Activated CD4-positive, alpha-beta memory T cell treated with anti-CD3 and anti-CD28 coated beads for 36 hours (primary cell): Measurements from ENCODE around the gene LRRC47. TPM values are rescaled to one million over a fixed set of nuclear protein-coding genes. Genes with fewer than 3 reads are reported as not detected.
A peak's percentile ranks its signal among the peaks of the same experiment; 100 is the strongest.
"Not testable (repeated sequence)": the region's sequence is repeated elsewhere in the genome, so short reads cannot be mapped to it uniquely, and the experiment has no call there.

Experiments
- CTCF ChIA-PET: fragments of 350-600 bp; sonication (Branson Sonifier 250); formaldehyde crosslinking; loops from one replicate; lab custom pipeline; 2021; ENCODE audit warnings: antibody characterized with exemption, inconsistent platforms; lab: Charles Lee
- POLR2A ChIA-PET: fragments of 350-600 bp; sonication (Branson Sonifier 250); formaldehyde crosslinking; loops from one replicate; lab custom pipeline; 2021; ENCODE audit warnings: antibody characterized with exemption; lab: Charles Lee
- DNase-seq: peaks from one replicate; pipeline ENCODE4 v3.0.0-alpha.2; 2020
- H3K27ac Mint-ChIP-seq: one replicate; pipeline ENCODE4 v1.8.0; 2021; ENCODE audit warnings: mixed read lengths
- H3K27me3 Mint-ChIP-seq: one replicate; pipeline ENCODE4 v1.8.0; 2021; ENCODE audit warnings: mixed read lengths
- H3K36me3 Mint-ChIP-seq: one replicate; pipeline ENCODE4 v1.8.0; 2021; ENCODE audit warnings: mixed read lengths
- H3K4me1 Mint-ChIP-seq: one replicate; pipeline ENCODE4 v1.8.0; 2021; ENCODE audit warnings: low read depth, mixed read lengths
- H3K4me3 Mint-ChIP-seq: one replicate; pipeline ENCODE4 v1.8.0; 2021; ENCODE audit warnings: mild to moderate bottlenecking, mixed read lengths
- H3K9me3 Mint-ChIP-seq: one replicate; pipeline ENCODE4 v1.8.0; 2021; ENCODE audit warnings: mixed read lengths
- intact Hi-C: fragments of 100-400 bp; cut with micrococcal nuclease; formaldehyde crosslinking; loops from one replicate; pipeline ENCODE4 v1.15.1; 2023
- total RNA-seq, 2 experiments: library from RNA; stranded (reverse); gene quantifications; one replicate each; pipeline ENCODE4 v1.2.3, GENCODE V29; 2021

The LRRC47 gene
- total RNA-seq, 2 experiments from 2014 or later, result 26.1 to 29.2 TPM

DNA sequence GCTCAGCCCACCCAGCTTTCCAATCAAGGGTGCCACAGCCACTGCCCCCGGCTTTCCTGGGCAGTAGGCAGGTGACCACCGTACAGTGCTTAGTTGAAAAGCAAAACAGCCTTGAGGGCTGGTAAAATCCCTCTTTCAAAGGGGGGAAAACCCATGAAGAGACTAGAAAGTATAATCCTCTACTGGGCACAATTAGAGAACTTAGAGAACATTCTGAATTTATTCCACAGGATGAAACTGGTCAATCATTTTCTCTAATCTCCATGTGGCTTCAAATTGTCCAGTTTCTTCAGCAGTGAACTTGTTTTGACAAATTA lies 15.3 kb upstream of the LRRC47 start:
- H3K36me3 Mint-ChIP-seq, result peaks cover 7% of the 10 kb centered on the region
- intact Hi-C loops, result no loop called here
- H3K4me3 Mint-ChIP-seq, result no peak overlapping the region
- ChIA-PET POLR2A (no interaction called here), CTCF (no interaction called here)
- H3K27ac Mint-ChIP-seq, result no peak overlapping the region
- DNase-seq, result no peak
- no peaks in the 10 kb centered on the region for H3K27me3 Mint-ChIP-seq
- no peaks in the 10 kb centered on the region for H3K4me1 Mint-ChIP-seq
- peaks cover 2% of the 10 kb centered on the region for H3K9me3 Mint-ChIP-seq

DNA sequence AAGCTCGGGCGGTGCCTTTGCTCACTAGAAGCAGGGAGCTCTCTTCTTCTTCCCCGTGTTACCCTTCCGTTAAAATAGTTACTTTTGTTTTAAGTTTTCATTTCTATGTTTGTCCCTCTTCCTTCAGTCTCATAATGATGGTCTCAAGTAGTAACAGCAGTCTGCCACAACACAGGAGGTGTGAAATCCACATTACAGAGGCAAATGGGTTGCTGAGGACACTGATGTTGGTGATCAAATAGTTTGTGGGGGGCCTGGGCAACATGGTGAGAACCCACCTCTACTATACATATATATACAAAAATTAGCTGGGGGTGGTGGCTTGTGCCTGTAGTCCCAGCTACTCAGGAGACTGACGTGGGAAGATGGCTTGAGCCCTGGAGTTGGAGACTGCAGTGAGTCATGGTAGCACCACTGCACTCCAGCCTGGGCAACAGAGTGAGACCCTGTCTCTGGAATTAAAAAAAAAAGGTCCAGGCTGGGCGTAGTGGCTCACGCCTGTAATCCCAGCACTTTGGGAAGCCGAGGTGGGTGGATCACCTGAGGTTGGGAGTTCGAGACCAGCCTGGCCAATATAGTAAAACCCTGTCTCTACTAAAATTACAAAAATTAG lies 14.0 kb upstream of the LRRC47 start:
- H3K4me1 Mint-ChIP-seq, POLR2A ChIA-PET, H3K27me3 Mint-ChIP-seq, DNase-seq, H3K36me3 Mint-ChIP-seq, intact Hi-C loops, H3K4me3 Mint-ChIP-seq, H3K27ac Mint-ChIP-seq, H3K9me3 Mint-ChIP-seq: not testable (repeated sequence)
- CTCF ChIA-PET, result interaction anchor here (1.0 kb wide), 1 partner anchor 9 kb away, joined by 4 read pairs; no protein-coding TSS in a partner anchor

DNA sequence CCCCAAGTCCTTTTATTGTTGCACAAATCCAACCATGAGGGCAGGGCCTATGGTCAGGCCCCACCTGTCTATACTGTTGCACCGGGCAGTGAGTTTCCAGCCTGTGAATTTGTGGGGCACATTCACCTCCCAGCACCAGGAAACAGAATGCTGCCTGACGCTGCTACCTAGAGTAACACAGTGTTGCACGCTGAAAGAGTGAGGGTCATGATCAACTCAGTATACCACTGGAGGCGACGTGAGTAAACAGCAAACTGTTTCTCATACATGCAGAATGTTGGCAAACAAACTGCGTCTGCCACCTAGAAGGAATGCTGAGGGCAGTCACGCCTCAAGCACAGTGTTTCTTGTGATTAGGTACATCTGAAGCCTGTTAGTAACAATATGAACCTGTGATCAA lies 13.4 kb upstream of the LRRC47 start:
- Mint-ChIP-seq H3K9me3 (peaks cover 5% of the 10 kb centered on the region), H3K27ac (no peak overlapping the region), H3K36me3 (peaks cover 3% of the 10 kb centered on the region), H3K4me3 (no peak overlapping the region), H3K27me3 (no peaks in the 10 kb centered on the region), H3K4me1 (no peaks in the 10 kb centered on the region)
- CTCF ChIA-PET, result interaction anchor here (1.0 kb wide), 1 partner anchor 8 kb away, joined by 4 read pairs; no protein-coding TSS in a partner anchor
- intact Hi-C loops, result no loop called here
- POLR2A ChIA-PET, result no interaction called here
- no peak for DNase-seq

DNA sequence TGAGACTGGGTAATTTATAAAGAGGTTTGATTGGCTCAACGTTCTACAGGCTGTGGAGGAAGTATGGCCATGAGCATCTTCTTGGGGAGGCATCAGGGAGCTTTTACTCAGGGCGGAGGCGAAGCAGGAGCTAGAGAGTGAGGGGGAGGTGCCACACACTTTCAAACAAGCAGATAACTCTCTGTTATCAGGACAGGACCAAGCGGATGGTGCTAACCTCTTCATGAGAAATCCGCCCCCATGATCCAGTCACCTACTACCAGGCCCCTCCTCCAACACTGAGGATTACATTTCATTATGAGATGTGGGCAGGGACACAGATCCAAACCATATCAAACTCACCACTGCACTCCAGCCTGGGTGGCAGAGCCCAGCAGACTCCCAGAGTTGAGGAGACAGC lies 11.5 kb upstream of the LRRC47 start:
- DNase-seq, result no peak
- Mint-ChIP-seq H3K9me3 (peaks cover 5% of the 10 kb centered on the region), H3K27me3 (peaks cover 8% of the 10 kb centered on the region), H3K36me3 (no peaks in the 10 kb centered on the region), H3K27ac (no peak overlapping the region), H3K4me1 (no peaks in the 10 kb centered on the region), H3K4me3 (no peak overlapping the region)
- intact Hi-C loops, result no loop called here
- ChIA-PET POLR2A (no interaction called here), CTCF (no interaction called here)

DNA sequence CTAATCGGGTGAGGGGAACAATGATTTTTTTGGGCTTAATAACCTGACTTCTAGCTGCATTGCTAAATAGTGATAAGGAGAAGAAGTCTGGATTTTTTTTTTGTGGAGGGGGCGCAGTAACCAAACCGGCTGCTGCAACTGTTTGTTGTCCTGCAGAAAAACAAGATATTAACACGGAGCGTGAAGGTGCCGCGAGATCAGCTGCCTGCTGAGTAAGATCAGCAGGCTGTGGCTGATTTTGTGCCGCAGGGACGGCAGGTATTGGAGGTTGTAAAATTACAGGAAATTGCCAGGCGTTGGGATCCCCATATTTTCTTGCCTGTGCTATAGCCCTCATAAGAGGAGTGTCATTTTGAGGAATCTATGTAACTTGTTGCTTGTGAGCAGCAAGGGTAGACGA lies 8.7 kb upstream of the LRRC47 start:
- peaks cover 9% of the 10 kb centered on the region for H3K4me1 Mint-ChIP-seq
- peaks cover 5% of the 10 kb centered on the region for H3K9me3 Mint-ChIP-seq
- ChIA-PET POLR2A (no interaction called here), CTCF (interaction anchor here (0.9 to 1.7 kb wide), 2 partner anchors 29 to 352 kb away, joined by 3 to 10 read pairs; no protein-coding TSS in a partner anchor)
- H3K27me3 Mint-ChIP-seq, result peaks cover 20% of the 10 kb centered on the region
- no peak overlapping the region for H3K27ac Mint-ChIP-seq
- DNase-seq, result no peak
- intact Hi-C loops, result no loop called here
- no peaks in the 10 kb centered on the region for H3K36me3 Mint-ChIP-seq
- H3K4me3 Mint-ChIP-seq, result no peak overlapping the region

DNA sequence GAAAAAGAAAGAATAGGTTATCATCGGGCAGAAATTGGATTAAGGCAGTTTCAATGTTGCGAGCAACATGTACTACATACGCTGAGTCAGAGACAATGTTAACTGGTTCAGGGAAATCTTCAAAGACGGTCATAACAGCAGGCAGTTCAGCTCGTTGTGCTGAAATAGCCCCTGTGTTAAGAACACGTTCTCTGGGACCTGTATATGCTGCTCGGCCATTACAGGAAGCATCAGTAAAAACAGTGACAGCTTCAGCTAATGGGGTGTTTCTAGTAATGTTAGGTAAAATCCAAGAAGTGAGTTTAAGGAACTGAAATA lies 8.3 kb upstream of the LRRC47 start:
- H3K9me3 Mint-ChIP-seq, DNase-seq, POLR2A ChIA-PET, H3K4me1 Mint-ChIP-seq, H3K27ac Mint-ChIP-seq, intact Hi-C loops, H3K4me3 Mint-ChIP-seq, H3K36me3 Mint-ChIP-seq: not testable (repeated sequence)
- CTCF ChIA-PET, result interaction anchor here (0.9 to 1.7 kb wide), 3 partner anchors 8 to 352 kb away, joined by 3 to 10 read pairs (median 4); partner anchors contain the start of gene LRRC47
- peaks cover 20% of the 10 kb centered on the region for H3K27me3 Mint-ChIP-seq

DNA sequence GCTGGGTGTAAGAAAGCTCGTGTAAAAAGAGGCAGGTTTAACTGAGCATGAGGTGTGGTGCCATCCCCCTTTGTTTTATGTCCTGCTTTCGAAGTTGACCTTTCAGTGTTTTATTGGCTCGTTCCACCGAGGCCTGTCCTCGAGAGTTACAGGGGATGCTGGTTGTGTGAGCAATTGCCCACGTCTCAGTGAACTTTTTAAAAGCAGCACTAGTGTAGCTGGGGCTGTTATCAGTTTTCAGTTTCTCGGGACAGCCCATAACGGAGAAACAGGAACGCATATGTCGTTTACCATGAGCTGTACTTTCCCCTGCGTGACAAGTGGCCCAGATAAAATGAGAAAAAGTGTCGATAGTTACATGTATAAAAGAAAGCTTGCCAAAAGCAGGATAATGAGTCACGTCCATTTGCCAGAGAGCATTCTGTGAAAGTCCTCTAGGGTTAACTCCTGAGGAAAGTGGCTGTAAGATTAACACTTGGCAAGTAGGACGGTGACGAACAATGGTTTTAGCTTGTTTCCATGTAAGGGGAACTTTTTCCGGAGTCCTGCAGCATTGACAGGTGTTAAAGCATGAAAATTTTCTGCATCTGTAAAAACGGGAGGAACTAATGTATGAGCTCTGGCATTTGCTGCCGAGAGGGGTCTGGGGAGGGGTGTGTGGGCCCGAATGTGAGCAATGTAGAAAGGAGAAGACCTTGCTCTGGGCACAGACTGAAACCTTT lies 7.8 kb upstream of the LRRC47 start:
- Mint-ChIP-seq H3K4me1 (peaks cover 9% of the 10 kb centered on the region), H3K4me3 (no peak overlapping the region), H3K27ac (no peak overlapping the region), H3K9me3 (peaks cover 5% of the 10 kb centered on the region), H3K27me3 (peaks cover 20% of the 10 kb centered on the region), H3K36me3 (no peaks in the 10 kb centered on the region)
- intact Hi-C loops, result no loop called here
- no peak for DNase-seq
- POLR2A ChIA-PET, result no interaction called here
- CTCF ChIA-PET, result interaction anchor here (0.9 to 1.7 kb wide), 3 partner anchors 8 to 351 kb away, joined by 3 to 10 read pairs (median 4); partner anchors contain the start of gene LRRC47

DNA sequence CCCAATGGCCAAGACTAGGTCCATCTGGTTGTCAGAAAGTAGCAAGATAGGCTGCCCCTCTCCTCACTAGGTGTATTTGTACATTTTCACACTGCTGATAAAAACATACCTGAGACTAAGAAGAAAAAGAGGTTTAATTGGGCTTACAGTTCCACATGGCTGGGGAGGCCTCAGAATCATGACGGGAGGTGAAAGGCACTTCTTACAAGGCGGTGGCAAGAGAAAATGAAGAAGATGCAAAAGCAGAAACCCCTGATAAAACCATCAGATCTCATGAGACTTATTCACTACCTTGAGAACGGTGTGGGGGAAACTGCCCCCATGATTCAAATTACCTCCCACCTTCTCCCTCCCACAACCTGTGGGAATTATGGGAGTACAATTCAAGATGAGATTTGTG lies 4.5 kb upstream of the LRRC47 start:
- H3K9me3 Mint-ChIP-seq, DNase-seq, POLR2A ChIA-PET, H3K36me3 Mint-ChIP-seq, H3K4me3 Mint-ChIP-seq: not testable (repeated sequence)
- intact Hi-C loops, result loop anchor here (1.0 kb wide), 2 partner anchors 13 to 24 kb away; no protein-coding TSS in a partner anchor
- Mint-ChIP-seq H3K27ac (peak overlapping the region; percentile 25), H3K27me3 (peaks cover 20% of the 10 kb centered on the region), H3K4me1 (peaks cover 18% of the 10 kb centered on the region)
- CTCF ChIA-PET, result interaction anchor here (1.1 to 5.3 kb wide), 4 partner anchors 9 to 27 kb away, joined by 4 to 39 read pairs (median 14); no protein-coding TSS in a partner anchor

DNA sequence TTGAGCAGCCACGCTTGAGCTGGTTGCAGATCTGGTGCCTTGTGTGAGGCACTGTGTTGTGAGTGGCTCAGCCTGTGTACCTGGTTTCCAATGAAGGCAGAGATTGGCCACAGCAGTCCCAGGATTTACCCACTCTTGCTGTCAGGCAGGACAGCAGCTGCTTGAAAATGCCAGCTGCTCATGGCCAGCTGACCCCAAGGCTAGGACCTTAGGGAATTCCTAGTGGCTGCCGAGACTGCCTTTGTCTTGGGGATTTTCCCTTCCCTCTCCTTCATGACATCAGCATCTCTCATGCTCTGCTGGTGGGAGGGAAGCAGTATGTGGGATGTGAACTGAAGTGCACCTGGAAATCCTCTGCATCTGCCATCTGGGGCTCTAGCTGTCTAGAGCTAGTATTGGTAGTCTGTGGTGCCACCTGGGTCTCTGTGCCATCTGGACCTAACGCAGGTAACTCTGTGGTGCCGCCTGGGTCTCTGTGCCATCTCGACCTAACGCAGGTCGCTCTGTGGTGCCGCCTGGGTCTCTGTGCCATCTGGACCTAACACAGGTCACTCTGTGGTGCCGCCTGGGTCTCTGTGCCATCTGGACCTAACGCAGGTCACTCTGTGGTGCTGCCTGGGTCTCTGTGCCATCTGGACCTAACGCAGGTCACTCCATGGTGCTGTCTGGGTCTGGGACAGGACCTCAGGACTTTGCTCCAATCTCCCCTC lies 3.8 kb upstream of the LRRC47 start:
- Mint-ChIP-seq H3K27ac (no peak overlapping the region), H3K4me1 (peaks cover 22% of the 10 kb centered on the region), H3K27me3 (peaks cover 20% of the 10 kb centered on the region), H3K9me3 (no peaks in the 10 kb centered on the region), H3K36me3 (peaks cover 1% of the 10 kb centered on the region), H3K4me3 (no peak overlapping the region)
- intact Hi-C loops, result loop anchor here (5.0 kb wide), 1 partner anchor 148 kb away; the partner anchor contains the start of genes TP73 and WRAP73
- CTCF ChIA-PET, result interaction anchor here (0.7 to 5.3 kb wide), 2 partner anchors 24 to 29 kb away, joined by 3 to 39 read pairs; no protein-coding TSS in a partner anchor
- no peak for DNase-seq
- POLR2A ChIA-PET, result no interaction called here

DNA sequence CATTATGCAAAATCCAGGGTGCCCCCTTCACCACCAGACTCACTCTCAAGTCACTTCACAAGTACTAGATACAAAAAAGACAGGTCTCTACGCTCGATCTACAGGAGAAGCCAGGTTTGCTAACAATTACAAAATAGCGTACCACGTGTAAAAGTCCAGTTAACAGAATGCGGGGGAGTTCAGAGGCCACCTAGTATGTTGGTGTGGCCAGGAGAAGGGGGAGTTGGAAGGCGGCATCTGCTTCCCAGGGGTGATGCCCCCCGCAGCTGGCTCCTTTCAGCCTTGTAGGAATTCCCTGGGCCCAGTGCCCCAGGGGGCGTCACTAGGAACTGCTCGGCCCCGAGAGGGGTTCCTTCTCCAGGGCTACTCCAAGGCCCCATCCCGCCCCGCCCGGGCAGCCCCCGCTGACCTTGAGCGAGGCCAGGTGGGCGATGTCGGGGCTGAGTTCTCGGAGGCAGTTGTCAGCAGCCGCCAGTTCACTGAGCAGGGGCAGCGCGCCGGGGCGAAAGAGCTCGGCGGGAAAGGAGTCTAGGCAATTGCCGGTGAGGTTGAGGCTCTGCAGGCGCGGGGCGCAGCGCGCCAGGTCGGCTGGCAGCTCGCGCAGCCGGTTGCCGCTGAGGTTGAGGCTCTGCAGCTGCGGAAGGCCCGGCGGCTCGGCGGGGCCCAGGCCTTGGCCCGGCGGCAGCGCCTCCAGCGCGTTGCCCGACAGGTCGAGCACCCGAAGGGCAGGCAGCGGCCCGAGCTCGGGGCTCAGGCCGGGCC lies 664 bp downstream of the LRRC47 start:
- no peak for DNase-seq
- peaks cover 4% of the 10 kb centered on the region for H3K36me3 Mint-ChIP-seq

DNA sequence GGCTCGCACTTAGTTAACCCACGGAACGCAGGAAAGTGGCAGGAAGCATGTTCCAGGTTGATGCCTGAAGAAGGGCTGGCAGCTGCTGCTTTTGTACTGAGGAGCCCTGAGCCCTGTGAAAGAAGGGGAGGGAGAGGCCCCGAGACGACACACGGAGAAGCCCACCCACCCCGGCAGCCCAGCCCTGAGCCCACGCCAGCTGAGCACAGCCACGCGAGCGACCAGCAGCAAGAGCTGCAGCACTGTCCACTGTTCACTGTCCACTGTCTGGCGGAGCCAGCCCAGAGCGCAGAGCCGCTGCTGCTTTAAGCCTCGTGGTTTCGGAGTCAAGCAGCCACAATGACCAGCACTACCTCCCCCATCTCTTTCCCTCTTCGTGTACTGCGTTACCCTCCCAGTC lies 5.3 kb downstream of the LRRC47 start:
- H3K36me3 Mint-ChIP-seq, result peaks cover 8% of the 10 kb centered on the region
- no peak for DNase-seq
- intact Hi-C loops, result no loop called here
- no peak overlapping the region for H3K4me3 Mint-ChIP-seq
- H3K27ac Mint-ChIP-seq, result no peak overlapping the region
- POLR2A ChIA-PET, result no interaction called here
- H3K27me3 Mint-ChIP-seq, result no peaks in the 10 kb centered on the region
- H3K4me1 Mint-ChIP-seq, result peaks cover 48% of the 10 kb centered on the region
- CTCF ChIA-PET, result no interaction called here
- H3K9me3 Mint-ChIP-seq, result no peaks in the 10 kb centered on the region

More for the DNA sequence above, 664 bp downstream of the LRRC47 start:
- peaks cover 39% of the 10 kb centered on the region for H3K4me1 Mint-ChIP-seq
- intact Hi-C loops, result loop anchor here (1.0 to 5.0 kb wide), 5 partner anchors 8 to 143 kb away; partner anchors contain the start of genes C1orf174, CEP104, DFFB and SMIM1
- peak overlapping the region; percentile 85 for H3K4me3 Mint-ChIP-seq
- POLR2A ChIA-PET, result interaction anchor here (1.1 to 1.3 kb wide), 2 partner anchors 8 to 10 kb away, joined by 4 to 10 read pairs; no protein-coding TSS in a partner anchor
- CTCF ChIA-PET, result interaction anchor here (0.6 to 5.3 kb wide), 4 partner anchors 8 to 62 kb away, joined by 3 to 39 read pairs (median 6); partner anchors contain the start of genes CEP104 and DFFB
- no peak overlapping the region for H3K27ac Mint-ChIP-seq
- H3K9me3 Mint-ChIP-seq, result no peaks in the 10 kb centered on the region
- H3K27me3 Mint-ChIP-seq, result peaks cover 2% of the 10 kb centered on the region
